ENCODE measurements around the gene XPR1. TPM values are rescaled to one million over a fixed set of nuclear protein-coding genes. Genes with fewer than 3 reads are reported as not detected.

Gene XPR1
- total and polyA plus RNA-seq, 2 of the 8 experiments (the other 6 are each of a cell fraction or from before 2014, with no cell fraction given): 28.6 to 43.9 TPM

- H4K8ac ChIP-seq (ENCODE audit: extremely low read depth, insufficient read depth, low read length): no peak overlapping the region
- ChIA-PET POLR2A (ENCODE audit: partially characterized antibody) (no interaction called here), CTCF (ENCODE audit: partially characterized antibody) (interaction anchor here (1.4 to 3.1 kb wide), 2 partner anchors 11 to 73 kb away, joined by 8 to 11 read pairs; no protein-coding TSS in a partner anchor)
- no peak overlapping the region for H3K9ac ChIP-seq (replicated peaks in 1 of 4; ENCODE audit: extremely low read depth in 1 of 4, low read depth in 3 of 4, low read length in 3 of 4)
- H2BK12ac ChIP-seq (ENCODE audit: low read depth, low read length): no peak overlapping the region
- no peak overlapping the region for H2AK5ac ChIP-seq (ENCODE audit: low read depth, low read length)
- no peak overlapping the region for H3K4me3 ChIP-seq (ENCODE audit: extremely low read depth in 1 of 4, insufficient read depth in 2 of 4, low read depth in 3 of 4, low read length in 4 of 4)
- no peak overlapping the region for H3K23ac ChIP-seq (ENCODE audit: insufficient read length)
- FAIRE-seq (no peak), DNase-seq (ENCODE audit: low read depth in 1 of 2, low spot score in 2 of 2) (no peak)
- peaks cover 2% of the 10 kb centered on the region; the same call in 1 of the 2 replicates for H3K23me2 ChIP-seq (ENCODE audit: low read depth, low read length)
- no peak overlapping the region for H2BK20ac ChIP-seq (ENCODE audit: low read length)
- H2BK5ac ChIP-seq (ENCODE audit: low read depth, low read length): no peak overlapping the region
- no peak overlapping the region for H3K56ac ChIP-seq (replicated peaks; ENCODE audit: insufficient read length, low read depth, low read length)
- H2BK15ac ChIP-seq (ENCODE audit: low read length): no peak overlapping the region
- TF ChIP-seq SIRT6 (IDR thresholded peaks at IDR 0.05; ENCODE audit: low read length): no peak
- no peak for TF ChIP-seq RAD21 (IDR thresholded peaks at IDR 0.05 in 1 of 2, conservative IDR thresholded peaks at IDR 0.05 in 1 of 2; ENCODE audit: low read depth in 2 of 2, low read length in 2 of 2)
- TF ChIP-seq KDM4A (IDR thresholded peaks at IDR 0.05; ENCODE audit: low read depth, low read length, severe bottlenecking): no peak
- TF ChIP-seq TCF12 (IDR thresholded peaks at IDR 0.05; ENCODE audit: low read depth, low read length): no peak
- no peak for TF ChIP-seq ATF3 (IDR thresholded peaks at IDR 0.05; ENCODE audit: insufficient read depth, low read depth, low read length)
- TF ChIP-seq KDM1A (IDR thresholded peaks at IDR 0.05; ENCODE audit: borderline replicate concordance, low read length): no peak
- no peak for TF ChIP-seq EZH2 (IDR thresholded peaks at IDR 0.05; ENCODE audit: low read depth, low read length, severe bottlenecking)
- no peak for TF ChIP-seq JUN (IDR thresholded peaks at IDR 0.05; ENCODE audit: low read depth, low read length)
- no peak for TF ChIP-seq POLR2AphosphoS5 (IDR thresholded peaks at IDR 0.05; ENCODE audit: low read depth, low read length)
- no peak for TF ChIP-seq RXRA (IDR thresholded peaks at IDR 0.05; ENCODE audit: insufficient read depth, low read depth, low read length)
- TF ChIP-seq GABPA (IDR thresholded peaks at IDR 0.05; ENCODE audit: borderline replicate concordance, insufficient read depth, low read length): no peak
- H3K4me2 ChIP-seq (ENCODE audit: insufficient read depth in 1 of 2, low read depth in 2 of 2, low read length in 2 of 2): no peak overlapping the region
- H3K14ac ChIP-seq (ENCODE audit: insufficient read length): no peak overlapping the region
- H4K91ac ChIP-seq (replicated peaks; ENCODE audit: insufficient read length, low read length): no peak overlapping the region
- H3K4ac ChIP-seq (replicated peaks; ENCODE audit: insufficient read length, low read depth, low read length): no peak overlapping the region
- no peaks in the 10 kb centered on the region for H3K4me1 ChIP-seq (replicated peaks in 1 of 4; ENCODE audit: control insufficient read depth in 3 of 4, insufficient read depth in 4 of 4, low read length in 3 of 4)
- no peaks in the 10 kb centered on the region for H3K79me1 ChIP-seq (ENCODE audit: low read depth, low read length)
- H2BK120ac ChIP-seq (replicated peaks; ENCODE audit: low read depth, low read length): no peak overlapping the region
- no peak overlapping the region for H4K5ac ChIP-seq (ENCODE audit: insufficient read length, low read depth, low read length)
- H3K9me3 ChIP-seq (ENCODE audit: insufficient read depth in 2 of 2, low read depth in 1 of 2, low read length in 1 of 2): no peaks in the 10 kb centered on the region
- H2AFZ ChIP-seq (ENCODE audit: low read length): no peak overlapping the region
- H3K27ac ChIP-seq (ENCODE audit: low read depth, low read length): no peak overlapping the region
- no peaks in the 10 kb centered on the region for H3K27me3 ChIP-seq (replicated peaks in 1 of 4; ENCODE audit: control insufficient read depth in 3 of 4, extremely low read depth in 1 of 4, insufficient read depth in 3 of 4, low read length in 3 of 4)
- H3K18ac ChIP-seq (ENCODE audit: extremely low read depth, low read length): no peak overlapping the region
- H3K36me3 ChIP-seq (ENCODE audit: control insufficient read depth in 2 of 4, insufficient read depth in 4 of 4, low read length in 3 of 4): no peaks in the 10 kb centered on the region; a peak in 1 of 8 replicates
- no peaks in the 10 kb centered on the region for H3K79me2 ChIP-seq (ENCODE audit: control insufficient read depth in 1 of 2, insufficient read depth in 2 of 2, low read length in 2 of 2)
- H4K20me1 ChIP-seq (replicated peaks in 1 of 2; ENCODE audit: control insufficient read depth in 1 of 2, insufficient read depth in 2 of 2, low read length in 2 of 2): no peaks in the 10 kb centered on the region
Measured at GRCh38 chr1:180789460-180789859, 157.6 kb downstream of the XPR1 start.

Data from H1 (cell line).